Rectal smooth muscle tissue (tissue), 1 donor: ENCODE measurements around the gene WASHC4.
A peak's percentile ranks its signal among the peaks of the same experiment; 100 is the strongest.
"Not testable (repeated sequence)": the region's sequence is repeated elsewhere in the genome, so short reads cannot be mapped to it uniquely, and the experiment has no call there.

Experiments used
- H3K27ac ChIP-seq: one replicate; pipeline ENCODE4 v1.7.0; 2013; ENCODE audit warnings: low read depth, low read length, inconsistent platforms
- H3K27me3 ChIP-seq: one replicate; pipeline ENCODE4 v1.7.0; 2013; ENCODE audit warnings: low read length; ENCODE audit not compliant: control insufficient read depth, insufficient read depth
- H3K36me3 ChIP-seq: one replicate; pipeline ENCODE4 v1.7.0; 2013; ENCODE audit warnings: low read length; ENCODE audit not compliant: control insufficient read depth, insufficient read depth
- H3K4me1 ChIP-seq: one replicate; pipeline ENCODE4 v1.7.0; 2013; ENCODE audit warnings: low read length; ENCODE audit not compliant: control insufficient read depth, insufficient read depth
- H3K4me3 ChIP-seq: one replicate; pipeline ENCODE4 v1.7.0; 2013; ENCODE audit warnings: low read length
- H3K9ac ChIP-seq: one replicate; pipeline ENCODE4 v1.7.0; 2013; ENCODE audit warnings: low read length

Gene WASHC4

DNA sequence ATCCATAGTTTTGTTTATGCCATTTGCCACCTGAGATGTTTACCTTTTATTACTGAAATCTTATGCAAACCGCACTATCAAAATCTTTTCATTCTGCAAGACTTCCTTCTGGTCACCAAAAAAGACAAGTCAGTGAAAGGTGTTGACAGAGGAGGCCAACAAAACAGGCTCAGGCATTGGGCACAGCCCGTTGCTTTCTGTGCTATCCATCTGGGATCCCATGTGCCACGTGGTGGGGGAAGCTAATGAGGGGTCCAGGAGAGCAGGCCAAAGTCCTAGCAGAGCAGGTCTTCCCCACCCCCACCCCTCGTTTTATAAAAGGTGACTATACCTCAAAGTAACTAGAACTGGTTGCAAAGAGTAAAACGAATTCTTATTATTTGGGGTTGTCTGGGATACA, 24.5 kb upstream of the WASHC4 start:
- no peak overlapping the region for H3K9ac ChIP-seq
- no peaks in the 10 kb centered on the region for H3K27me3 ChIP-seq
- peaks cover 5% of the 10 kb centered on the region for H3K4me1 ChIP-seq
- H3K27ac ChIP-seq = no peak overlapping the region
- H3K36me3 ChIP-seq = no peaks in the 10 kb centered on the region
- peak overlapping the region; percentile 68 for H3K4me3 ChIP-seq

DNA sequence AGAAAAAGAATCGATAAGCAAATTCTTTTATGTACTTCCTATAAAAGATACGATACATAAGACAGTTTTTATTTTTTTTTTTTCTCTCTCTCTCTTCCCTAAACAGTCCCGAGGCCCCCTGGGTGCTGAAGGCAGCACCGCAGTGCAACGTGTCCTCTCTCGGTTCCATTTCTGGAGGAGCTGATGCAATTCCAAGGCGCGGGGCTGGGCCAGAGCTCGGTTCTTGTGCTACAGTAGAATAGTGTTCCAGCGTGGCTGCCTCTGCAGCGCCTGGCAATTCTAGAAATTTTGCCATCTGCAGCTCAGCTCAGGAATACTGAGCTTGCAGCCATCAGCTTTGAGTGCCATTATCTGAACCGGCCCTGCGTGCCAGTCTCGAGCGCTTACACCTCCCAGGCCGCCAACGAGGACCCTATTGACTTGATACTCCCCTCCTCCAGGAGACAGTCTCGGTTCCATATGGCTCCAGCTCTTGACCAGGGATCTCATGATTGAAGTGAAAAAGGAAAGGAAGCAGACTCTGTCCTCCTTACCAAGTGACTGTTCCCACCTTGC, 23.9 kb upstream of the WASHC4 start:
- Histone ChIP-seq H3K4me1 (peaks cover 5% of the 10 kb centered on the region), H3K27ac (peak overlapping the region; percentile 52), H3K9ac (peak overlapping the region; percentile 10)

DNA sequence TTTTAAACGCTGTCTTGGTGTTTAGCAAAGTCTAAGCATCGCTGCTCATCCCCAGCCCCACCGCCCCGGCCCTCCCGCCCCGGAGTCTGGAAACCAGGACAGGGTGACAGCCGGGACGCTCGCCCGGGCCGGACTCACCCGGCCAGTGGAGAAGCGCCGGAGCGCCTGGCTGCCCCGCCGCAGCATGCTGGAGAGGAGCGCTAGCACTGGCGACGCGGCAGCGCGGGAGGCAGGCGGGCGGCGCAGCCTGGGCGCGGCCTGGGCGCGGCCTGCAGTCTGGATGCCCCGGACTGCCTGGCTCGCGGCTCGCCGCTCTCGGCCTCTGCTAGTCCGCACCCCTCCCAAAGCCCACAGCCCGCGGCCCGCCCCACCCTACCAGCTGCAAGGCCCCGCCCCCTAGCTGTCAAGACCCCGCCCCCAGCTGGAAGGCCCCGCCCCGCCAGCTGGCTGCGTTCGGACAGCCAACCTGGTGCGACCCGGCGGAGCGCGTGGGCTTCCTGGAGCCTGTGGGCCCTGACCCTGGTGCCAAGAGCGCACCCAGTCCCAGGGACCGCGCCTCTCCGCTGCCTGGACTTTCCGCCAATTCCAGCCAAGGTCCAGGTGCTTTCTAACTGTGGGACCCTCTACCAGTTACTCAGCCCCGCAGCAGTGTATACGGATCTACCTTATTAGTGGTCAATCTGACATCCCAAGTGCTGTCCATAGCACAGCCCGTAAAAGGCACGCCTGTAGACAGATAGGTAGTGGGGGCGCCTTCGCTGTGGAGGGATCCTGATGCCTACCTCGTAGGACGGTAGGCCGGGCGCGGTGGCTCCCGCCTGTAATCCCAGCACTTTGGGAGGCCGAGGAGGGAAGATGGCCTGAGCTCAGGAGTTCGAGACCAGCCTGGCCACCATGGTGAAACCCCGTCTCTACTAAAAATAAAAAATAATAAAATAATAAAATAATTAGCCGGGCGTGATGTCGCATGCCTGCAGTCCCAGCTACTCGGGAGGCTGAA, 23.0 kb upstream of the WASHC4 start, which contains the start of gene ALDH1L2:
ALDH1L2 (minus strand) TSS at position 208 of the 1,000 bp plus-strand sequence; CDS start at position 186, 22 bp downstream.
- no peaks in the 10 kb centered on the region for H3K36me3 ChIP-seq
- H3K27ac ChIP-seq = peak within 1 kb of the TSS; percentile 52
- H3K4me3 ChIP-seq = peak within 1 kb of the TSS; percentile 68
- H3K9ac ChIP-seq = peak within 1 kb of the TSS; percentile 10
- no peaks in the 10 kb centered on the region for H3K27me3 ChIP-seq
- H3K4me1 ChIP-seq = peaks cover 5% of the 10 kb centered on the region

More for the DNA sequence above, 23.9 kb upstream of the WASHC4 start:
- Histone ChIP-seq H3K36me3 (no peaks in the 10 kb centered on the region), H3K27me3 (no peaks in the 10 kb centered on the region), H3K4me3 (peak overlapping the region; percentile 68)

DNA sequence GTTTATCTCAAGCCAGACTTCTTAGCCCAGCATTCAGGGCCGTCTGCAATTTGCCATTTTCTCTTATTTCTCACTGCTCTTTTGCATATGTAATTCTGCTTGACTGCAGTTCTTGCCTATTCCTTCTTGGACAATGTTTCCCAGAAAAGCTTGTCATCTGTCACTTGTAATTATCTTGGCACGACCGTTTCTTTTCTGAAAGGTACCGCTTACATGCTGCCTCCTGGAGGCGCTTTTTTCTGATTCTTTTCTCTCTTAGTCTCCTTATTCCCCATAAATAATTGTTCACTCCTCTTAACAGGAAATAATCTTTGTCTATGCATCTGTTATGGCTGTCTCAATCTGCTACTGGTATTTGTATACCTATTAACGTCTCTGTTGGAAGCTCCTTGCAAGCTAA, 22.0 kb upstream of the WASHC4 start:
- Histone ChIP-seq H3K36me3 (no peaks in the 10 kb centered on the region), H3K4me3 (no peak overlapping the region), H3K27me3 (no peaks in the 10 kb centered on the region), H3K4me1 (peaks cover 5% of the 10 kb centered on the region), H3K27ac (no peak overlapping the region), H3K9ac (no peak overlapping the region)

DNA sequence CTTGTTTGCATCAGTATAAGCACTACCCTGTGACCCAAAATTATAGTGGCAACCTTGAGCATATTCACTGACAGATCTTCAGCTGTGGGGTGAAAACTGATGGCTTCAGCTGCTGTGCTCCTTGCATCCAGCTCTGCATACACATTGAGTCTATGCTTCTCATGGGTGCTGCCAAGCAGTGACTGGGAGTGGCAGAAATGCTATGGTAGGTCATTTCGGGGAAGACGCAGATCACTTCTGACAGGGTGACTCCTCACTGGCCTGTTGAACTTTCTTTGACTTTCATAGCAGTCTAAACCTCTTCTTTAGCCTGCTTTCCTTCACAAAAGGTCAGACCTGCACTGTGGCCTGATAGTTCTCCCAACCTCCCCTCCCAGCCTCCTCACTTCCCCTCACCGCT, 17.7 kb upstream of the WASHC4 start:
- H3K4me1 ChIP-seq = no peaks in the 10 kb centered on the region
- no peak overlapping the region for H3K4me3 ChIP-seq
- no peaks in the 10 kb centered on the region for H3K36me3 ChIP-seq
- H3K9ac ChIP-seq = no peak overlapping the region
- no peaks in the 10 kb centered on the region for H3K27me3 ChIP-seq
- H3K27ac ChIP-seq = no peak overlapping the region

DNA sequence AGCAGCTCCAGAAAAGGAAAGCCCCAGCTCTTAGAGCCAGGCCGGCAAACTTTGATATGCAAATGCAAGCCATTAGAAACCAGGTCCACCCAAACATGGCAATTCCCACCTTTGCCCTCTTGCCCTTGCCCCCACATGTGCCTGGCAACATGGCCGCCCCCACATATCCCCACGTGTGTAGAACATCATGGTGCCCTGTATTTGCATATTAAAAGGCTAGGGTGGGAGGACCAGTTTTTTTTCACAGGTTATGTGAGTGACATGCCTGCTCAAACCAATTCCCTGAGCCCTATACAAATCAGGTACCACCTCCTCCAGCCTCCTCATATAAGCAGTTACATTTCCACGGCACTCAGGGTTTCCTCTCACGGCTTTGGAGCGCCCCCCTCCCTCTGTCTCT, 17.2 kb upstream of the WASHC4 start:
- H3K27ac ChIP-seq = no peak overlapping the region
- no peaks in the 10 kb centered on the region for H3K4me1 ChIP-seq
- H3K9ac ChIP-seq = no peak overlapping the region
- H3K36me3 ChIP-seq = no peaks in the 10 kb centered on the region
- no peaks in the 10 kb centered on the region for H3K27me3 ChIP-seq
- H3K4me3 ChIP-seq = no peak overlapping the region

DNA sequence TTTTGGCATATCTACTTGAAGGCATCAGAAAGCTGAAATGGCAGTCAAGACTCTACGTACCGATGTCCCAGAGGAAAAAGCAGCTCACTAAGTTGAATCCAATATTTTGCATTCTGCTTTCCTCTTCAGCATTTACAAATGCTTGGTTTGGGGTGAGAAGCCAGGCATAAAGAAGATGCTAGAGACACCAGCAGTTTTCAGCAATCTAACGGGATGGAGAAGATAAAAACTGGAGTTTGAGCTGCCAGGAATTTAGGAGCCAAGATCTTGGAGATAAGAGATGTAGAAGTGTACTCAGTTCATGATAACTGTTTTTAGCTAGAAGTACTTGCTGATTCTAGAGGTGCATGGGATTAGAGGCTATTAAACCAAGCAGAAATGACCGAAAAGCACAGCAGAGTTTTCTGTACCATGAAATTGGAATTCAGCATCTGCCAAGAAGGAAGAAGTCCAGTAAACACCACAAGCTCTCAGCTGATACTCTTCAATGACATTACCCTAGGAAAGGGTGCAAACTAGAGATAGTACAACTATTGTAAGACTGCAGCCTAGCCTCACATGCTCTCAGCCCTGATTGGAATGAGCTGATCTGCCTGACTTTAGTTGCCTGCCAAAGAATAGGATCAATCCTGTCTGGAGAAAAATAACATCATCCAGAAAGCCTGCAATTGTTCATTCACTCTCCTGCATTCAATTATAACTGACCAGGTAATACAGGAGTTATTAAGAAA, 15.9 kb upstream of the WASHC4 start:
- no peak overlapping the region for H3K27ac ChIP-seq
- H3K4me1 ChIP-seq = no peaks in the 10 kb centered on the region
- H3K4me3 ChIP-seq = no peak overlapping the region
- H3K9ac ChIP-seq = no peak overlapping the region
- H3K27me3 ChIP-seq = no peaks in the 10 kb centered on the region
- no peaks in the 10 kb centered on the region for H3K36me3 ChIP-seq

DNA sequence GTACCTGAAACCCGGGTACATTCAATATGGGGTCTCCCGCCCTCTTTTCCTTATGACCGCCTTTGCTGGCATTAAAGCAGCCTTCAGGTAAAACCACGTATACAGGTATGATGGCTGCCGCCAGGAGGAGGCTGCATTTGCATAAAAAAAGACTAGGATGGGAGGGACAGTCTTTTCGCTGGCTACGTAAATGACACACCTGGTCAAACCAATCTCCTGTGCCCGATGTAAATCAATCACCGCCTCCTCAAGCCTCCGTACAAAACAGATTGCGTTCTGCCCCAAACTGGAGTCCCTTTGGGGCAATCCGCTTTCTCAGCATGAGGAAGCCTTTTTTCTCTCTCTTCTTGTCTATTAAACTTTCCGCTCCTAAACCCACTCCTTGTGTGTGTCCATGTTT, 15.2 kb upstream of the WASHC4 start:
- Histone ChIP-seq H3K27me3 (no peaks in the 10 kb centered on the region), H3K4me3 (no peak overlapping the region), H3K27ac (no peak overlapping the region)

DNA sequence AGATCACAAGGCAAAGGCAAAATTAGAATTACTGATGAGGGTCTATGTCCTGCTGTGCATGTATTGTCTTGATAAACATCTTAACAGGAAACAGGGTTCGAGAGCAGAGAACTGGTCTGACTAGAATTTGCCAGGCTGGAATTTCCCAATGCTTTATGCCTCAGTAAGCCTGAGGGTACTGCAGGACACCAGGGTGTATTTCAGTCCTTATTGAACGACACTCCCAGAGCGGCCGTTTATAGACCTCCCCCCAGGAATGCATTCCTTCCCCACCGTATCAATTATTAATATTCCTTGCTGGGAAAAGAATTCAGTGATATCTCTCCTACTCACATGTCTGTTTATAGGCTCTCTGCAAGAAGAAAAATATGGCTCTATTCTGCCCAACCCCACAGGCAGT, 12.2 kb upstream of the WASHC4 start:
- not testable (repeated sequence) for H3K4me3 ChIP-seq, H3K36me3 ChIP-seq, H3K27me3 ChIP-seq, H3K4me1 ChIP-seq, H3K27ac ChIP-seq, H3K9ac ChIP-seq

More for the DNA sequence above, 15.2 kb upstream of the WASHC4 start:
- no peaks in the 10 kb centered on the region for H3K4me1 ChIP-seq
- no peaks in the 10 kb centered on the region for H3K36me3 ChIP-seq
- no peak overlapping the region for H3K9ac ChIP-seq

DNA sequence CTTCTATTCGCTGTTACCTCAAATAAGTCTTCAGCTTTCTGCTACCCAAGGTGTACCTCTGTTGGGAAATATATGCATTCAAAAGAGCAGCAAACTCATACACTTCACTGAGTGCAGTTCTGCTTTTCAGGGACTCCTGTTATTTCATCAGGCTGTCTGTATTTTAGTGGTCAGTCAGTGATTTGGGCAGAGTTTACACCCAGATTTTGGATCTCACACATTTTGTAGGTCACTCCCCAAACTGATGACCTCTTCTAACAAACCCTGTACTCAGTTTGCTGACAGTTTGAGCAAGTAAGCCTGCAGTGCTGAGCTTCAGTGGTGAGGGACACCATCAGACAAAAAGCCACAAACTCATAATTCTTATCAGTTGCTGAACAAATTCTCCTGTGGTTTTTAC, 8.2 kb upstream of the WASHC4 start:
- H3K27me3 ChIP-seq = no peaks in the 10 kb centered on the region
- H3K4me1 ChIP-seq = no peaks in the 10 kb centered on the region
- no peak overlapping the region for H3K27ac ChIP-seq
- no peak overlapping the region for H3K9ac ChIP-seq
- H3K36me3 ChIP-seq = no peaks in the 10 kb centered on the region
- no peak overlapping the region for H3K4me3 ChIP-seq

DNA sequence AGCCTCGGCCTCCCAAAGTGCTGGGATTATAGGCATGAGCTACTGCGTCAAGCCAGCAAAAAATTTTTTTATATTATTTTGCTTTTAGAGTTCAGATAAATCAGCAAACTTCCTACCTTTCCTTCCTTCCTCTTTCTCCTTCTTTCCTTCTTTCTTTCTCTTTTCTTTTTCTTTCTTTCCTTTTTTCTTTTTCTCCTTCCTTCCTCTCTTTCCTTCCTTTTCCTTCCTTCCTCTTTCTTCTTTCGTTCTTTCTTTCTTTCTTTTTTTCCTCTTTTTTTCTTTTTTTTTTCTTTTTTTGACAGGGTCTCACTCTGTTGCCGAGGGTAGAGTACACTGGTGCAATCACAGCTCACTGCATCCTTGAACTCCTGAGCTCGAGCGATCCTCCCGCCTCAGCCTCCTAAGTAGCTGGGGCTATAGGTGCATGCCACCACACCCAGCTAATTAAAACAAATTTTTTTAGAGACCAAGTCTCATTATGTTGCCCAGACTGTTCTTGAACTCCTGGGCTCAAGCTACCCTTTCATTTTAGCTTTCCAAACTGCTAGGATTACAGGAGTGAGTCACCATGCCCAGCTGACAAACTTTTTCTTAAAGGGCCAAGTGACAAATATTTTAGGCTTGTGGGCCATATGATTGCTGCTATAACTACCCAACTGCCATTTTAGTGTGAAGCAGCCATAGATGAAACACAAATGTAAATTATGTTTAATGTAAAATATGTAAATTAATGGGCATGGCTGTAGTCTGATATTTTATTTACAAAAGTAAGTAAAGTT, 7.1 kb upstream of the WASHC4 start:
- Histone ChIP-seq H3K4me1 (no peaks in the 10 kb centered on the region), H3K4me3 (no peak overlapping the region), H3K36me3 (no peaks in the 10 kb centered on the region), H3K27me3 (no peaks in the 10 kb centered on the region), H3K27ac (no peak overlapping the region), H3K9ac (no peak overlapping the region)

DNA sequence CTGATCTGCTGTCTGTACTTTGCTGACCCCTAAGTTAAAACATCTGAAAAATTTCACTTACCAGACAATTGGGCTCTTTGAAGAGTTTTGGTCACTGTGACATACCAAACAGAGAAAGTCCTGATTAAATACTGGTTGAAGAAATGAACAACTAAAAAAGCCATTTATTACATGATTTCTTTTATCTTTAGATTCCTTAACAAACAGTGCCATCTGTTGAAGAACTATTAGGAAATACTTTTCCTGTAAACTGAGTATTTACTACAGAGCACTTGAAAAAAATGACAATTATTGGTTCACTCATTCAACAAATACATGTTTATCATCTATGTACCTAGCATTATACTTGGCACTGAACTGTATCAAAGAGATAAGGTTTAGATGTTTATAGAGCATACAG, 6.5 kb upstream of the WASHC4 start:
- Histone ChIP-seq H3K4me1 (no peaks in the 10 kb centered on the region), H3K27ac (no peak overlapping the region), H3K27me3 (no peaks in the 10 kb centered on the region), H3K36me3 (no peaks in the 10 kb centered on the region), H3K4me3 (no peak overlapping the region), H3K9ac (no peak overlapping the region)
